Placental epithelial cell (primary cell): ENCODE results near the gene IMP3. TPM values are rescaled to one million over a fixed set of nuclear protein-coding genes. Genes with fewer than 3 reads are reported as not detected.

Experiments
- total RNA-seq: library from RNA; depleted of rRNA; stranded (reverse); fragments of >200 nt; gene quantifications from 2 replicates; pipeline ENCODE4 v1.2.3, GENCODE V29; 2012

The IMP3 gene, protein sequence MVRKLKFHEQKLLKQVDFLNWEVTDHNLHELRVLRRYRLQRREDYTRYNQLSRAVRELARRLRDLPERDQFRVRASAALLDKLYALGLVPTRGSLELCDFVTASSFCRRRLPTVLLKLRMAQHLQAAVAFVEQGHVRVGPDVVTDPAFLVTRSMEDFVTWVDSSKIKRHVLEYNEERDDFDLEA
- 46.3 and 93.2 TPM in 2 replicates for total RNA-seq

GRCh38 chr15:75639709-75640482 is at the start of gene IMP3:
IMP3 (minus strand) TSS chr15:75640224; CDS start chr15:75640168, 56 bp downstream.

DNA sequence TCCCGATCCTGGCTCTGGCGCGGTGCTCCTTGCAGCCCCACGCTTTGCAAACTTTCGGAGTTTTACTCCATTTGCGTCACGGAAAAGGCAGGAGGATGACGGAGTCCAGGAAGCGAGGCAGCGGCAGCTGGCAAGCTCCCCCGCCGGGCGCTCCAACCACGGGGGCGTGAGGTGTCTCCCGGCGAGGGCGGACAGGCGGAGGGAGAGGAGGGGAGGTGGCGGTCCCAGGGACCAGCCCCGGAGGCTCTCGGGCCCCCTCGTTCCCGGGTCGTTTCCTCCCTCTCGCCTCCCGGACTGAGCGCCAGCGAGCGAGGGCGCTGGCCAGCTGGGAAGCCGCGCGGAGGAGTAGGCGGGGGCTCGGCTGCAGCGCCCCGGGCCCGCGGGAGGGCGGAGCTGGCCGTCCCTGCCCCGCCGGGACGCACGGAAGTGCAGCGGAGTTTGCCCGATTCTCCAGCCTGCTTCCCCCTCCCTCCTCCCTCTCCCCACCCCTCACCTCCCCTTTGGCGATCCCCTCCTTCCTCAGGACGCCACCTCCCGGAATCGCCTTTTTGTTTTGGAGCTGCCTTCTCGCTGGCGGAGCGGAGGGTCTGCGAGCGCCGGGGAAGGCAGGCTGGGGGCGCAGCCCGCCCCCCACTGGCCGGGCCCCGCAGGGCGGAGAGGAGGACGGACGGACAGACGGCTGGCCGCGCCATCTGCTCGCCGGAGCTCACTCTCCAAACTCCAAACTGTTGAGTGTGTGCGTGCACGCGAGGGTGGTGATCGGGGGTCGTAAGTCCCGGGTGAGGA is 7.5 kb upstream of the IMP3 start, which contains the start of gene SNX33:
TSS of gene SNX33 (plus strand) at position 543 of the 786 bp plus-strand sequence. CDS start 1,191 bp downstream, outside the sequence.

GRCh38 chr15:75625542-75626347 is 14.3 kb downstream of the IMP3 start, which contains the start of gene SNUPN:
SNUPN (minus strand) TSS chr15:75625725; CDS start chr15:75621051, 4,674 bp downstream.

Other genes with a start within 250 kb of the IMP3 start
- gene SIN3A, start 188.5 kb downstream of the IMP3 start, total RNA-seq: 35.3 and 43.7 TPM in 2 replicates
- 18.4 and 20.8 TPM in 2 replicates for gene PTPN9, start 60.9 kb downstream of the IMP3 start, total RNA-seq
- 15.7 and 15.8 TPM in 2 replicates for gene SNUPN, start 14.5 kb downstream of the IMP3 start, total RNA-seq
- 25.5 and 40.4 TPM in 2 replicates for gene SNX33, start 7.7 kb upstream of the IMP3 start, total RNA-seq
- gene CSPG4, start 72.6 kb upstream of the IMP3 start, total RNA-seq: 3.9 and 7.5 TPM in 2 replicates
- gene UBE2Q2, start 203.2 kb upstream of the IMP3 start, total RNA-seq: 57.2 and 60.5 TPM in 2 replicates